NCI-H2196 treated with DMSO at 0.1 percent for 48 hours (cell line): ENCODE data around the gene FLACC1.

Source experiments
- DNase-seq: peaks from one replicate; lab custom pipeline; 2025; ENCODE audit not compliant: unreplicated experiment; lab: John Stamatoyannopoulos, UW

The FLACC1 gene

GRCh38 chr2:201280191-201281040, 76.7 kb downstream of the FLACC1 start:
- no peak for DNase-seq

GRCh38 chr2:201279079-201279478, 78.1 kb downstream of the FLACC1 start:
- DNase-seq: no peak

- DNase-seq: no peak
Measured at GRCh38 chr2:201276511-201276910, 80.6 kb downstream of the FLACC1 start.

- no peak for DNase-seq
Measured at GRCh38 chr2:201275990-201276389, 81.2 kb downstream of the FLACC1 start.

- DNase-seq: no peak
Measured at GRCh38 chr2:201275069-201275468, 82.1 kb downstream of the FLACC1 start.

GRCh38 chr2:201273330-201273983, 83.7 kb downstream of the FLACC1 start:
- DNase-seq: no peak

- no peak for DNase-seq
Measured at GRCh38 chr2:201271917-201272316, 85.2 kb downstream of the FLACC1 start.

- DNase-seq: no peak
Measured at GRCh38 chr2:201270293-201271001, 86.7 kb downstream of the FLACC1 start.

- DNase-seq: no peak
Measured at GRCh38 chr2:201269764-201270163, 87.4 kb downstream of the FLACC1 start.

- DNase-seq: no peak
Measured at GRCh38 chr2:201267278-201268030, 89.7 kb downstream of the FLACC1 start.

GRCh38 chr2:201266629-201267028, 90.5 kb downstream of the FLACC1 start:
- DNase-seq: no peak

- no peak for DNase-seq
Measured at GRCh38 chr2:201264472-201265173, 92.5 kb downstream of the FLACC1 start.

GRCh38 chr2:201263779-201264178, 93.4 kb downstream of the FLACC1 start:
- no peak for DNase-seq

- DNase-seq: no peak
Measured at GRCh38 chr2:201262718-201263117, 94.4 kb downstream of the FLACC1 start.

- DNase-seq: no peak
Measured at GRCh38 chr2:201261906-201262305, 95.2 kb downstream of the FLACC1 start.

GRCh38 chr2:201261471-201261870, 95.7 kb downstream of the FLACC1 start:
- no peak for DNase-seq

GRCh38 chr2:201260302-201260800, 96.8 kb downstream of the FLACC1 start, which contains the start of gene CASP8:
Gene CASP8 (plus strand): TSS chr2:201260536. CDS start chr2:201266487, 5,951 bp downstream.
- no peak for DNase-seq

GRCh38 chr2:201258666-201259615, 98.2 kb downstream of the FLACC1 start:
- no peak for DNase-seq
